ENCODE data around the gene FCGR2B.

Gene FCGR2B

GRCh38 chr1:161702250-161702649 lies 39.3 kb downstream of the FCGR2B start:
- CTCF ChIA-PET, result interaction anchor here (1.0 kb wide), 1 partner anchor 28 kb away, joined by 3 read pairs; no protein-coding TSS in a partner anchor
- no peak for DNase-seq (ENCODE audit: extremely low spot score)
- POLR2A ChIA-PET, result no interaction called here
- TF ChIP-seq, protein P1, sequence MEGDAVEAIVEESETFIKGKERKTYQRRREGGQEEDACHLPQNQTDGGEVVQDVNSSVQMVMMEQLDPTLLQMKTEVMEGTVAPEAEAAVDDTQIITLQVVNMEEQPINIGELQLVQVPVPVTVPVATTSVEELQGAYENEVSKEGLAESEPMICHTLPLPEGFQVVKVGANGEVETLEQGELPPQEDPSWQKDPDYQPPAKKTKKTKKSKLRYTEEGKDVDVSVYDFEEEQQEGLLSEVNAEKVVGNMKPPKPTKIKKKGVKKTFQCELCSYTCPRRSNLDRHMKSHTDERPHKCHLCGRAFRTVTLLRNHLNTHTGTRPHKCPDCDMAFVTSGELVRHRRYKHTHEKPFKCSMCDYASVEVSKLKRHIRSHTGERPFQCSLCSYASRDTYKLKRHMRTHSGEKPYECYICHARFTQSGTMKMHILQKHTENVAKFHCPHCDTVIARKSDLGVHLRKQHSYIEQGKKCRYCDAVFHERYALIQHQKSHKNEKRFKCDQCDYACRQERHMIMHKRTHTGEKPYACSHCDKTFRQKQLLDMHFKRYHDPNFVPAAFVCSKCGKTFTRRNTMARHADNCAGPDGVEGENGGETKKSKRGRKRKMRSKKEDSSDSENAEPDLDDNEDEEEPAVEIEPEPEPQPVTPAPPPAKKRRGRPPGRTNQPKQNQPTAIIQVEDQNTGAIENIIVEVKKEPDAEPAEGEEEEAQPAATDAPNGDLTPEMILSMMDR (IDR thresholded peaks at IDR 0.05; ENCODE audit: control extremely low read depth, extremely low read depth, low read depth, missing control alignments), result no peak

DNA sequence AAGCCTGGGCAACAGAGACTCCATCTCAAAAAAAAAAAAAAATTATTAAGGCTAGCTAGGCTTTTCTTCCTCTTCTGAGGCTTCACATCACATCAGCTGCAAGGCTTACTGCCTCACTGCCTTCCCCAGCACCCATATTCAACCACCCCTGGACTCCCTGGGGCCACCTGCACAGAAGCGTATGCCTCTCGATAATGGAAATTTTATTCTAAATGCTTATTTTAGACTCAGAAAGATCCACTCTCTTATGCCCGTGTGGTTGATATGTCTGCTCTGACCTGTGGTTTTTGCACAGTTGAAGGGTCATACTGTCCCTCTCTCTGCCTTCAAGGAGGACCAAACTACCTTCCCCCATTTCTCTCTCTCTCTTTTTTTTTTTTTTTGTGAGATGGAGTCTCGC lies 42.6 kb downstream of the FCGR2B start:
- DNase-seq (ENCODE audit: extremely low spot score), result no peak
- POLR2A ChIA-PET, result no interaction called here
- TF ChIP-seq, protein P1 (IDR thresholded peaks at IDR 0.05; ENCODE audit: control extremely low read depth, extremely low read depth, low read depth, missing control alignments), result no peak

DNA sequence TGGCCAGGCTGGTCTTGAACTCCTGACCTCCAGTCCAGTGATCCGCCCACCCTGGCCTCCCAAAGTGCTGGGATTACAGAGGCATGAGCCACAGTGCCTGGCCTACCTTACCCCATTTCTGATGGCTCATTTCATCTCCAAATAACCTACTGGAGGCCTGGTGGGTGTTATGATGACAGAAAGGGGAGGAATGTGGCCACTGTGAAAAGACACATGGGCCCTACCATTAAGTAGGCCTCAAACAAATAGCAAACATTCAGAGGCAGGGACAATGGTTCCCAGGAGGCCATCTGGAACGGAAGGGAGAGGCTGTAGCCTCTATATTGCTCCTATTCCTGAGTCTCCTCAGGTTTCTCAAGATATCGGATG lies 43.2 kb downstream of the FCGR2B start:
- no peak for DNase-seq (ENCODE audit: extremely low spot score)
- TF ChIP-seq, protein P1 (IDR thresholded peaks at IDR 0.05; ENCODE audit: control extremely low read depth, extremely low read depth, low read depth, missing control alignments), result no peak
- ChIA-PET CTCF (interaction anchor here (1.8 to 3.9 kb wide), 4 partner anchors 10 to 33 kb away, joined by 5 to 22 read pairs (median 12); no protein-coding TSS in a partner anchor), POLR2A (no interaction called here)

More for the DNA sequence above, 42.6 kb downstream of the FCGR2B start:
- CTCF ChIA-PET, result interaction anchor here (0.8 to 3.9 kb wide), 2 partner anchors 10 to 33 kb away, joined by 3 to 12 read pairs; no protein-coding TSS in a partner anchor

DNA sequence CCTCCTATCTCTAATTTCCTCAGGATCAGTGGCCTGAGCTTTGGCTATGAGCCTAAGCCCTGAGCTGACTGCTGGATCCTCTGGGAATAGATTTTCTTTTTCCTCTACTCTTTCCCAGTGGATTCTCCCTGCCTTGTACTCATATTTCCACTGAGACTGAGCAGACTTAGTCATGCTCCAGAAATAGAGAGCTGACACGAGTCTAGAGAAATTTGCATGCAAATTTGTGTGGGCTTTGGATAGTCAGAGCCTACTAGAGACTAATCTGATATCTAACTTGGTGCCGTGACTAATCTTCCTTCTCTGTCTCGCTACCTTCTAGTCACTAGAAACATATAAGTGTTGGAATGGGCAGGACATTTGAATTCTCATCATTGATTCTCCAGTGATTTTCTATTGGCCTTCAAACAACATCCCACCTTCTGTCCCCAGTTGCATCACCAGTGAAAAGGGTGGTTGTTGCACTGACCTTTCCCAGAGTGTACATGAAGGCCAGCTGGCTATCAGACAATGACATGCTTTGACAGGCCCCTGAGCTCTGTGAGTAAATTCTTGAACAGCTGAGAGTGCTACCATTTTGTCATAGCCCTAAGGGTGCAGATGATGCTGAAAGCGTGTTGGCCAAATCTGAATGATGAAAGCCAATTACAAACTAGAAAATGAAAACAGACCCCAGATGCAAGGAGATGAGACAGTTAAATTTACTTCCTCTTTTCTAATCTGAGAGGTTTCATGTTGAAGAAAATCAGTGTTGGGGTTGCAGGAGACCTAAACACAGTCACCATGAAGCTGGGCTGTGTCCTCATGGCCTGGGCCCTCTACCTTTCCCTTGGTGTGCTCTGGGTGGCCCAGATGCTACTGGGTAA lies 43.8 kb downstream of the FCGR2B start, which contains the start of gene FCRLA:
TSS of gene FCRLA (plus strand) at position 748 of the 866 bp plus-strand sequence. CDS start at position 784, 36 bp downstream.
- POLR2A ChIA-PET, result no interaction called here
- DNase-seq (ENCODE audit: extremely low spot score), result peak; percentile 65
- CTCF ChIA-PET, result interaction anchor here (0.8 to 3.9 kb wide), 10 partner anchors 9 to 224 kb away, joined by 3 to 22 read pairs (median 8); partner anchors contain the start of gene FCRLB
- TF ChIP-seq, protein P1 (IDR thresholded peaks at IDR 0.05; ENCODE audit: control extremely low read depth, extremely low read depth, low read depth, missing control alignments), result no peak

DNA sequence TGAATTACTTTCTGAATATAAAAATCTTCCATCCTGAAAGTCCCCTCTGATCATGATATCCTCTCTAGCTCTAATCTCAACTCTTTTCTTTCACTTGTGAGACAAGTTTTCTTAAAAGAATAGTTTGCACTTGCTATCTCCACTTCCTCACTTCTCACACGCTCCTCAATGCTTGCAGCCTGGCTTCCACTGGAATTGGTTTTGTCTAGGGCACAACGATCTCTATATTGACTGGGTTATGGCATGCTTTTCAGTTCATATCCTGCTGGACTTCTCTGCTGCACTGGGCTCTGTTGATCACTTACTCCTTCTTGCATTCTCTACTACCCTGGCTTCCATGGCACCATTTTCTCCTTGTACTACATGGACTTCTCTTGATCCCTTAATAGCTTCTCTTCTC lies 44.6 kb downstream of the FCGR2B start:
- ChIA-PET CTCF (interaction anchor here (0.8 to 3.9 kb wide), 10 partner anchors 8 to 225 kb away, joined by 3 to 22 read pairs (median 8); partner anchors contain the start of gene FCRLB), POLR2A (interaction anchor here (0.6 kb wide), 1 partner anchor 11 kb away, joined by 3 read pairs; no protein-coding TSS in a partner anchor)
- no peak for DNase-seq (ENCODE audit: extremely low spot score)
- TF ChIP-seq, protein P1 (IDR thresholded peaks at IDR 0.05; ENCODE audit: control extremely low read depth, extremely low read depth, low read depth, missing control alignments), result no peak

- TF ChIP-seq, protein P1 (IDR thresholded peaks at IDR 0.05; ENCODE audit: control extremely low read depth, extremely low read depth, low read depth, missing control alignments), result no peak
- ChIA-PET CTCF (interaction anchor here (1.7 to 3.2 kb wide), 3 partner anchors 18 to 32 kb away, joined by 3 to 22 read pairs (median 7); no protein-coding TSS in a partner anchor), POLR2A (no interaction called here)
- no peak for DNase-seq (ENCODE audit: extremely low spot score)
Measured at GRCh38 chr1:161709373-161709772, 46.4 kb downstream of the FCGR2B start.
